Measurements from ENCODE around the gene RNF144A.

RNF144A gene

DNA sequence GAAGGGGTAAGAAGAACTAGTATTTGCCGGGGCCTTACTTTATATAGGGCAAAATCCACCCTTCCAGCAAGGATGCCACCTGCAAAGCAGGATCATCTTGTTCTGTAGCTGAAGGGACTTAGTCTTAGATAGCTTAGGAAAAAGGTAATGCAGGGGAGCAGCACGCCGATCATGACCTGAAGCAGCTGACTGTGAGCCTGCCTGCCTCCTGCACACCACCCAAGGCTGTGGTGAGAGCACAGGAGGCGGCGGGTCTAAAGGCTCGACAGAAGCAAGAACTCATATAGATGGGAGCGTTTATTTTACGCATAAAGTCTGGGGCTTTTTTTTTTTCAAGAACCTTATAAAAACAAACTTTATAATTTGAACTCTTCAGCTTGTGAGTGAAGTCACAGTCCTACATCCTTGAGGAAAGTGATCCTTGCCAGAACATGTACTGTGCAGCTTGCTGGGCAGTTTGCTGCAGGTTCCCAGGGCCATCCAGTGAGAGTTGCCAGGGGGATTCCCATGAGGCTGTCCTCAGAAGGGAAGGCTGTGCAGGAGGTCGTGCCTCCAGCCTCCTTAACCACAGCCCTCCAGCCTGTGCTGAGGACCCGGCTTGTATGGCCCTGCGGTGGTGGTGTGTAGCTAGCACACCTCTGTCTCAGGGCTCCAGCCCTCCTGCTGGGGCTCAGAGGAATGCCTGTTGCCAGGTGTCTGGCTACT, 92.1 kb downstream of the RNF144A start:
- DNase-seq: no peak

DNA sequence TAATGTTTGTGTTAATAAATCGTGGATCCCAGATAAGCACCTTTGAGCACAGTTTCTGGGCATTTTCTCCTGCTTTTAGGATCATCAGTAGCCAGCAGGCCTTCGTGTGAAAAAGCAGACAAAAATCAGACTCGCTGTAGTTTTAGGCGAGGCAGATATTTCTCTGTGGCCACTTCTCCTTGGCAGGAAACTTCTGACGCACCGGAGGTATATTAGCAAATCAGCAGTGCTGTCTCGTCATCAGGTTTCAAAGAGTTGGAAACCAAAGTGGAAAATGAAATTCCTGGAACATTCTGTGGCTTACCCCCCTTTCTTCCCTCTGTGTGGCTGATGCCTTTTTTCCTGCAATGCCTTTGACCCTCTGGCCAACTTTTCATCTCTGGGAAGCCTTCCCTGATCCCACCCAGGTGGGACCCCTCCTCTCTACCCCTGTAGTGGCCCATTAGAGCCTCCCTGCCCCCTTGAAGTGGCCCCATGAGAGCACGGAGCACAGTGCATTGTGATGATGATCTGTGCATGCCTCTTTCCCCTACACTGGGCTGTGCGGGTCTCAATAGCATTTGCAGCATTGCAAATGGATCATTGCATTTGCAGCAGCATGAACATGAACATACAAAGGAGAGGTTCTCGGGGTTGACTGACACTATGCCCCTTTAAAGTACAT, 93.3 kb downstream of the RNF144A start:
- no peak for DNase-seq

DNA sequence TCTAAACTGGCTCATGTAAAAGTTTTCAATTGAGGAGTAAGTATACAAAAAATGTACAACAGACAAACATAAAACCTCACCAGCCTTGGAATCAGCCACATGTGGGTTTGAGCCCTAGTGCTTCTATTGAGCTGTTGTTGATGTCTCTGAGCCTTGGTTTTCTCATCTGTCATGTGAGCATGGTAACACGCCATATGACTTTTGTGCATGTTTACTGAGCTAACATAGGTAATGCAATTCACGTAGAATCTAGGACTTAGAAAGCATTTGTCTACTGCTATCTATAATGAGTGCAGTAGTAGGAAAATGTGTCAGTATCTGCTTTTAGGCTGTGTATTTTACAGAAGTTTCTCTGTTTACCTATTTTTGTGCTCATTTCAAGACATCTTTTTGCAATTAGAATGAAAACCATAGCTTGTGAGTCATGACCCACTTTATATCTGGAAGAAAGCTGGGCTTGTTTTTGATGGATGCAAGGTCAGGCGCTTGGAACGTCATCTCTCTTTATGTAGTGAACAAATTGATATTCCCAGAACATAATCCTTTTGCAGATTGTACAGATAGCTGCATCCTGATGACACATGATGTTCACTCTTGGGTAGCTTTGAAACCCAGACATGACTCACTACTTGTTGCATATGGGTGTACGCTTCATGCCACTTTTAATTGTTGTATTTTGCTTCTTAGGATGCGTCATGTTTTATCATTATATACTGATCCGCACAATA, 94.3 kb downstream of the RNF144A start:
- peak in 1 of 2 experiments; percentile 55 for DNase-seq

DNA sequence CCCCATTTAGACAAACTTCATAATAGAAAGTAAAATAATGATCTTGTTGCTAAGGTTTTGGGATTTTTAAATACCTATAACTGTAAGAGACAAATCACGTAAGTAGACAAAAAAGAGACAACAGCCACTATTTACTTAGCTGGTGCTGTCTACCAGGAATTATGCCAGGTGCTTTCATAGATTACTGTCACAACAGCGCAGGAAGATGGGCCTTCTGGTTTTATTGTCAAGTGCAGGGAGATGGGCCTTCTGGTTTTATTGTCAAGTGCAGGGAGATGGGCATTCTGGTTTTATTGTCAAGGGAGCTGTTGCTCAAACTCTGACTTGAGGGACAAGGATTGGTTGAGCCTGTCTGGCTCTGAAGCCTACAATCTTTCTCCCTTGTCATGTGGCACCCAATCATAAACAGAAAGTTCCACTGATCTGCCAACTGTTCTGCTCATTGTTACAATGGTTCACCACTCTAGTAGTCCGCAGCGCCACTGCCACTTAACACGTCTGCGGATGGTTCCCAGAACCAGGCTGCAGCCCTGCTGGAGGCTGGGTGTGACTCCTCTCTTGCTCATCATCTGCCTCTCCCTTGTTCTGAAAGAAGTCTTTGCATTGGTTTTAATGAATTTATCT, 95.0 kb downstream of the RNF144A start:
- peak; percentile 89 to 94 for DNase-seq

DNA sequence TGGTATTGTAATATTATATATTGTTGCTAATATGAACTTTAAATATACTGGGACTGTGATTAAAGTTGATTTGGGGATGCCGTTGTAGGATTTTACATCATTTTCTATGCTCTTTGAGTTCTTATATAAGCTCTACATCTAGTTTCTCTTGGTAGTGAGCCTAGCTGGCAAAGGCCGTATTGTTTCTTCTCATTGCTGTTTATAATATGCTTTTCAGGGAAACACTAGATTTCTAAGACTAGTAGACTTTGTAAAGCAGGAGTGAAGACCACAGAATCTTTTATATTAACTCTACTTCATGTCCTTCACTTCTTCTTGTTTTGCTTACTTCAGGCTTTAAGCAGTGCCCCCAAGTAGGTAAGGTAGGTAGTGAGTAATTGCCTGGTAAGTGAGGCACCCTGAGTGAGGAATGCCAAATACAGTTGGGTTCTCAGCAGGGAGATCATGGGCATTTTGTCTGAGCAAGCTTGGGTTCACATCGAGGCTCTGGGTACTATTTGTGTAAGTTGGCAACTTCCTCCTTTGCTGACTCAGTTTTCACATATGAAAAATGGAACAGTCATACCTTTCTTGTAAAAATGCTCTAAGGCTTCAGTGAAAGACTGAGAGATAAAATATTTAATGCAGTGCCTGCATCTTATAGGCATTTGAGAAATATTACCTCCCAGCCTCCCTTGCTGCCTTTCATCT, 96.4 kb downstream of the RNF144A start:
- no peak for DNase-seq

DNA sequence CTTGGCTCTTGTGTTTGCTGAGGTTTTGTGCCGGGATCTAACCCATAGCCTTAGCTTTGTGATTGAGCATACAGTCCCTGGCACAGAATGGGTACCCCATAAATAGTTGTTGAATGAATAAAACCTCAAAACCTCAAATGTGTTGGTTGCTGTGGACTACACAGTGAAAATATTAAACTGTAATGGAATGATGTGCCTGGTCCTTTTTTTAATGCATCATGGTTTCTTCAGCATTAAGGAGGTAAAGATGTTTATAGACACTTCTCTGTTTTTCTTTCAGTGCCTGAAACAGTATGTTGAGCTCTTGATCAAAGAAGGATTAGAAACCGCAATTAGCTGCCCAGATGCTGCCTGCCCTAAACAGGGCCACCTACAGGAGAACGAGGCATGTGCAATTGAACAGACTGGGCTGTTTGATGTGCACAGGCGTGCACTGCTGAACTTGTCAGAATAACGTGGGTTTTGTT, 97.0 kb downstream of the RNF144A start:
- DNase-seq: no peak

DNA sequence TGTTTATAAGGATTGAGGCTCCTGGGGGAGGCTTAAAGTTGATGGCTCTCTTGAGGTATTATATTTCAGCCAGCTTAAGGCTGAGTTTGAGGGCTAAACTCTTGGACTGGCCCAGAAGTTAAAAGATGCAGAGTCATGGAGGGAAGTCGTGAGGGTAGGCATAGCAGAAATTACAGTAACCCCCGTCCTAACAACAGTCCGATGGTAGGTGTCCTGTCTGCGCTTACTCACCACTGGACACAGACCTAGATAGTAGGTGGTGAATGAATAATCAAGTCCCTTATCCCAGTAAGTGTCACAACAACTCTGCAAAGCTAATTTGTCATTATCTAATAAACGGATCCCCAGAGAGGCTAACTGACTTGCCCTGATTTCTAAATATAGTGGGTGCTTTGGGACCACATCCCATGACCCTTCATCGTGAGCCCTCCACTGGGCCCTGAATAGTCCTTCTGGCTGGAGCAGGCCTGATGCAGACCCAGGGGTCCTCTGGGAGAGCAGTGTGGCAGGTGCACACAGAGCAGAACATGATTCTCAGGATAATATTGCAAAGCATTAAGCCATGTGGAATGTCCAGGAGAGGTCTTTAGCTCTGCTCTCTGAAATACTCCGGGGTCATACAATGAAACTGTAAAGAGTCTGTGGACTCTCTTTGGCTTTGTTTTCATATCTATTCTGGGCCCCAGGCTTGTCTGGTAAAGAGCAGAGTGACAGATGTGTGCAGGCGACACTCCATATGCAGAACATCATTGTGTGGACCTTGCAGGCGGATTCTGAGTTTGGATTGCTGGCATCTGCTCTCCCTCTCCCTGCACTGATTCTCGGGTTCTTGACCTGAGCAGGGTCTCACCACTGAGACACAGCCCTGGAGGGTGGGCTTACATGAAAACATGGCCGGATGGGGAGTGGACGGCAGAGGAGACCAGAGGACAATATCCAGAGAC, 98.1 kb downstream of the RNF144A start:
- no peak for DNase-seq

DNA sequence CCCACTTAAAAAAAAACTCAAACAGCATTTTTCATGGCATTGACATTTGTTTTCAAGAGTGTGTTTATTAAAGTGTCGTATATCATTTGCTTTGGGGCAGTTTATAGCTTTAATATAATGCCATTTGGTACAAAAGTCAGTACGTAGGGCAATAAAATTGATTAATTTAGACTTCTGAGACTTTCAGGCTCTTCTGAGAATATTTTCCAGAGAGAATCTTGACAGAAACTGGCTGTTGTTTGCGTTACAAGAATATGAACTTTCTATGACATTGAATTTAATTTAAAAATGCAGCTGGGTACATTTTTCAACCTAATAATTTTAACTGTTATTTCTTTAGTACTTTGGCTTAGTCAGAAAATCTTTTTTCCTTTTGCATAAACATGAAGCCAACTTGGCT, 98.9 kb downstream of the RNF144A start:
- no peak for DNase-seq

DNA sequence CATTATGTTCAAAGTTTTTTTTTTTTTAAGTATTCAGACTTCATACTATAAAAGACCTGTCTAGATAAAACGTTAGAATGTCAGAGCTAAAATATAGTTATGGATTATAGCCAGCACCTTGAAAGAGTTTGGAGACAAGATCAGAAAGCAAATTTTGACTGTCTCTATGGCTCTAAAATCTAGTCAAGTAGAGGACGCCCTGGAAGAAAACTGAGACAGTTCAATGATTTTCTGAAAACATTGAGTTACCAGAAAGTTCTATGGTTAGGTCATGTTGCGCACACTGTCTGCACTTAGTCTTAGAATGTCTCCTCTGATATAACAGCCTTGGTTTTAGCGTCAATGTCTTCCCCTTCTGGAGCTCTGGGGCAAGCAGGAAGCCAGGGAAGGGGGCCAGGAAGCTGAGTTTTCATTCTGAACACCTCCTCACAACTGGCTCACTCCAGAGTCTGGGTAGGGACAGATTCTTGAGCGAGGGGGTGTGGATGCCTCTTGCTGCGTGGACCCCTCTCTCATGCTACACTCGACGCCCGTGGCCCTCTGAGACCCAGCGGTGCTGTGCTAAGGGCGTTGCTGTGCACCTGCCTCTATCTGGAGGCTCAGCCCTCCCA, 99.5 kb downstream of the RNF144A start:
- no peak for DNase-seq

DNA sequence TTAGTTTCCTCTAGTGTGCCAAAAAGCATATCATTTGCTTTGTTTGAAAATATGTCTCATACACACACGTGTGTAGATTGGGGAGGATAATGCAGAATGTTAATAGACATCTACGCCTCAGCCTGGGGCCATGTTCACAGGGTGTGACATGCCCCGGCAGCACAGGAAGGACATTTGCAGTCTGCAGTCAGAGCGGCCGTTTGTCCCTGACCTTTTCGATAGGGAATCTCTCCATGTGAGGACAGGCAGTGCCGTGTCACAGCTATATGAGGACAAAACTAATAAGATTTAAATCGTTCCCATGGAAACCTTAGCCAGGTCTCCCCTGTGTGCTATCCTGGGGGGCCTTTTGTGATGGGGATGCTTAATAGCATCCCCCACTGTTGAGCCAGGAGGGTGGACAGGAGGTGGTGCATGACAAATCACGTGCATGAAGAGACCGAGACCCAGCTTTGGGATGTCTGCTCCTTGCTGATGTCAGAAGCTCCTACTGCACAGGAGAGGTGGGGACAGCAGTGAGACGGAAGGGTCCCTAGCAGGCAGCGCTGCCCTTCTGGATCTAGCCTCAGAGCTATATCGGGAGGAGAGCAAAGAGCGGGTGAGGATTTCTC, 100.6 kb downstream of the RNF144A start:
- no peak for DNase-seq

DNA sequence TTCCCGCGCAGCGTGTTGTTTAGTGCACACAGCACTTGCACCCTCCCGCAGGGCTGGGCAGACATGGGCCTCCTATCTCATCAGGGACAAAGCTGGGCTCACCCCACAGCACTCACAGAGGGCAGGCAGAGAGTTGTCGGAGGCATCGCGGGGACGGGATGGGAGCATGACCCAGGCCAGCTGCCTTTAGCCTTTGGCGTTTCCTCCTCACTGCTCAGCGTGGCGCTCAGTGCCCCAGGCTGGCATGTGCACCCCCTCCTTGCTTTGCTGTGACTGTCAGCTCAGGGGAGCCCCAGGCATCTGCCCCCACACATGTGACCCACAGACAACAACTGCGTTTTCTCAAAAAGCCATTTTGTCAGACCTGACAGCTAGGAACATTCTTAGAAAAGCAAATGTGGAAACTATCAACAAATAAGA, 101.1 kb downstream of the RNF144A start:
- no peak for DNase-seq

DNA sequence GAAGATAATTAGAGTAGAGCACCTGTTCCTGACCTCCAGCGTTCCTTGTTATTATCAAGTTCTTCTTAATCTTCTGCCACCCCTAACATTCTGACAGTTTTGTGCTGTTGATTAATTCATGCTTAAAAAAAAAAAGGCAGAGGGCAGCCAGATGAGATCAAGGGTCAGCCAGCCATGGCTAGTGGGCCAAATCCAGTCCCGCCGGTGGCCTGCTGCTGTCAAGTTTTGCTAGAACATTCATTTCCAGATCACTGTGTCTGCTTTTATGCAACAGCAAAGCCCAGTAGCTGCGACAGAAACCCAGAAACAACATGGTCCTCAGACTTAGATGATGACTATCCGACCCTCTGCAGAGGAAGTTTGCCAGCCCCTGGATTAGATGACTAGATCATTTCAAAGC, 101.6 kb downstream of the RNF144A start:
- DNase-seq: no peak

DNA sequence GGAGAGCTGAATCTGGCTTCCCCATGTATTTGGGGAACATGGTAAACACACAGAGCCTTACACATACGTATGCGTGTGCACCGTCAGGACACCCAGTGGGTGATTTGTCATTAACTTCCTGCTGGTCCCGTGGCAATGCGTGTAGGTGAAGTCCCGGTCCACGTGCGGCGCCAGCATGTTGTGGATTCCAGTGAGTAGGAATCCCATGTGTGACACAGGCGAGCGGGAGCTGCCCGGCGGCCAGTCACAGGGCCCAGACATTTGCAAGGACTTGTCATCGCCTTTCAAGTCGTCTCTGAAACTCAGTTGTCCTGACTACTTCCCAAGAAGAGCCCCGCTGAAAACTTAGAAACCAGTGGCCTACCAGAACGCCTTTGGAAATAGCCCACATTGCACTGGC, 102.0 kb downstream of the RNF144A start:
- no peak for DNase-seq

DNA sequence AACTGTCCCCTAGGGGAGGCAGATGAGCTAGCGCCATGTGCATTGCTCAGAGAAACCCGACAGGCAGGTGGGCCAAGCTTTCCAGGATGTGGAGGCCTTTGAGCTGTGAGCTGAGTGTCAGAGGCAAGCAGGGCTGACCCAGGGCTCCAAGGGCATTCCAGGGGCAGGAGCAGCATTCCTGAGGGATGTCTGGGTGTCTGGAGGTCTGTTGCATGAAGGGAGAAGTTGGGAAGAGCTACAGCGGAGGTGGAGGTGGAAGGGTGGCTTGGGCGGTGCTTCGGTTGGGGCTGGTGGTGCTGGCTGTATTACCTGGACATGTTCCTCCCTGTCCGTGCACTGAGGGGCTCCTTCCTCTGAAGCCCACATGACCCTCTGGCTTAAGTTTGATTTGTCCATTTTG, 102.8 kb downstream of the RNF144A start:
- no peak for DNase-seq

DNA sequence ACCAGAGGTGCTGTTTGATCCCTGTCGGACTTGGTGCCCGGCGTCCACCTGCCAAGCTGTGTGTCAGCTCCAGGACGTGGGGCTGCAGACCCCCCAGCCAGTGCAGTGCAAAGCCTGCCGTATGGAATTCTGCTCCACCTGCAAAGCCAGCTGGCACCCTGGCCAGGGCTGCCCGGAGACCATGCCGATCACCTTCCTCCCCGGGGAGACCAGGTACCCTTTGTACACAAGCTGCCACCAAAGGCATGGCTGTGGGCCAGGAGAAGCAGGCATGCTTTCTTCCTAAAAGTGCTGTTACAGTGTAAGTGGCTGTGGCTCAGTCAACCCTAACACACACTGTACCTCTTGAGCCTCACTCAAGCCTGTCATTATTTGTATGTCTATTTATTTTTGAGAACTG, 103.3 kb downstream of the RNF144A start:
- no peak for DNase-seq

DNA sequence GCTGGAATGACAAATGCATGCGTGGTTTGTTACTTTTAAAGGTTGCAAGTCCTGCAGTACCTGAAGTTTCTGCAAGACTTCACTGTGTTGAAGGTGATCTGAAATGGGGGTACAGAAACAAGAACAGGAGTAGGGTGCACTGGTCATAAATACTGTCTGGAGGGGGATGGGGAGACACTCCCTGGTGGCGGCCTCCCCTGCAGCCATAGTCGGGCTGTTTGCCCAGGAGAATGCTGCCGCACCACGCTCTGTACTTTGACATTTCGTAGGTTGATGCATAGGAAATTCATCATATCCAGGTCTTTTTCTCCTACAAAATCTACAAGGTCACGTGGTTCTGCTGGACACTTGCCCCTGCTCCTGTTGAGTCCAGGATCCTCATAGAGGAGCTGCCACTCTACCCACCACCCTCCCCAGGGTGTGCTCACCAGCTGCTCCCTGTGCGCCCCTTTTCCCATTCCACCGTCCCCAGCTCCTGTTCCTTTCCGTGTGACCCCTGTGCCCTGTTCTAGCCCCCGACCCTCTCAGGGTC, 103.8 kb downstream of the RNF144A start:
- DNase-seq: no peak

DNA sequence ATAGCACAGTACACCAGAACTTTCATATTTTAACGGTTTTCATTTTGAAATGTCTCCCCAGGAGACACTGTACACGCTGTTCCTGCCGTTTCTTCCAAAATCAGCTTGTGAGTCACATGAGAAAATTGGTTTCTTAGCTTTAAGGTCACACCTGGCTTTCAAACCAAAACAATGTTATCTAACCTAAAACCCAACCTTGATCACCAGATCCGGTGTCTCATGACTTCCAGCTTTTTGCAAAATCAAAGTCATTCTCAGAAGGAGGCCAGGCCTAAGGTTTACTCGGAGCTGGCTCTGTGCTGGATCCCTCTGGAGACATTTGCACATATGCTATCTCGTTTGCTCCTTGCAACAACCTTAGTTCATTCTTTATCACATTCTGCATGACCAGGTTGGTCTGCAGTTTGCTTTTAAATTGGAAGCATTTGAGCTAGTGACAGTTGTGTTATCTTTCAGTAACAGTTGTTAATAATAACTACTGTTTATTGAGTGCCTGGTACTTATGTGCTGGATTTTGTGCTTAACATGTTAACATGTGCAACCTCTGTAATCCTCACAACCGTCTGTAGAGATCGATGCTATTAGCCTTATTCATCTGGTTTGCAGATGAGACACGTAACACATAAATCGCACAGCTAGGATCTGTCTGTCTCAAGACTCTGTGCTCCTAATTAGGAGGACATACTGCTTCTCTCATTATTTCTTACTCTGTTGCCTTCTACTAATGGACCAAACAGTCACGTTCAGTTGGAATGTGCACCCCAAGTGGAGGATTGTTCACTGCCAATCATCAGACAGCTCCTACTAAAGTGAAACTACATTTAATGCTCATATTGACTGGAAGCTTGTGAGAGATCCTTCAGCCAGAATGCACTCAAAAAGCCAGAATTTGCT, 105.5 kb downstream of the RNF144A start:
- DNase-seq: no peak

DNA sequence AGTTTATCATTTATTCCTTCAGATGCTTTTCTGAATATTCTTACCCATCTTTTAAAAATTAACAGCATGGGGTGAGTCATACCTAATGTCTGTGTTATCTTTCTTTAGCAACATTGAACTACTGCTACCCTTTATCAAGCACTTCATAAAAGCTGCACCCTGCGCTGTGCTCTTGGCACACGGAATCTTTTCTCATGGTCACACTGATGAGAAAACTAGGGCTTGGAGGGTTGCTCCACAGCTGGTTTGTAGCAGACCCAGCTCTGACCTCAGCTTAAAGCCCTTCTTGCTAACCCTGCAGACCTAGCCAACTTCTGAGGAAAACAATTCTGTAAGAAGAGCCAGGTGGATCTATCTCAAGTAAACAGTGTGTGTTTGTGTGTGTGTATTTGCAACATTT, 106.3 kb downstream of the RNF144A start:
- no peak for DNase-seq

DNA sequence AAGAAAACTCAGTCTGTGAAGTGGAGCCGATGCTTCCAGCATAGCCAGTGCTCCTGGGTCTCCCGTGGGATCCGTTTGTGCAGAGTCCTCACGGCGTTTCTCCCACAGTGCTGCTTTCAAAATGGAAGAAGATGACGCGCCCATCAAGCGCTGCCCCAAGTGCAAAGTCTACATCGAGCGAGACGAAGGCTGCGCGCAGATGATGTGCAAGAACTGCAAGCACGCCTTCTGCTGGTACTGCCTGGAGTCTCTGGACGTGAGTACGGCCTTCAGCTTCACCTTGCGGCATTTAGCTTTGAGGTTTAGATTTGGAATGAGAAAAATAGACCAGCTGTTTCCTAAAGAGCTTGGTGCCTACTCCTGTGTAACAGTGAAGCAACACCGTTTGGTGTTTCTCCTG, 107.0 kb downstream of the RNF144A start:
- no peak for DNase-seq

All from NCI-H187 (cell line).